Neural cell (in vitro differentiated cells): ENCODE results near the gene NEIL1. TPM values are rescaled to one million over a fixed set of nuclear protein-coding genes. Genes with fewer than 3 reads are reported as not detected.
"Not testable (repeated sequence)": the region's sequence is repeated elsewhere in the genome, so short reads cannot be mapped to it uniquely, and the experiment has no call there.

ENCODE experiments used
- H2AFZ ChIP-seq: fragments of 200-600, 300-800 bp; sonication (generic), shearing (Covaris generic); 2 replicates; pipeline ENCODE4 v1.6.0; 2014; ENCODE audit warnings: low read depth, mild to moderate bottlenecking, antibody characterized with exemption, low read length, moderate library complexity
- H3F3A ChIP-seq: fragments of 200-600 bp; shearing (Covaris generic); 2 replicates; pipeline ENCODE4 v1.6.1; 2016; ENCODE audit warnings: mild to moderate bottlenecking, moderate library complexity, mixed read lengths, antibody characterized with exemption, low read length; ENCODE audit not compliant: insufficient read depth, poor library complexity, severe bottlenecking
- H3K27ac ChIP-seq: fragments of 200-600, 300-800 bp; sonication (generic), shearing (Covaris generic); 2 replicates; pipeline ENCODE4 v1.5.1; 2014; ENCODE audit warnings: mild to moderate bottlenecking, low read length, moderate library complexity
- H3K27me3 ChIP-seq: fragments of 300-800, 200-600 bp; sonication (generic), shearing (Covaris generic); 2 replicates; pipeline ENCODE4 v1.6.0; 2014; ENCODE audit warnings: mild to moderate bottlenecking, low read depth, low read length, moderate library complexity; ENCODE audit not compliant: insufficient read depth
- H3K36me3 ChIP-seq: fragments of 300-800, 200-600 bp; sonication (generic), shearing (Covaris generic); 2 replicates; pipeline ENCODE4 v1.5.1; 2014; ENCODE audit warnings: mild to moderate bottlenecking, antibody characterized with exemption, low read length, moderate library complexity; ENCODE audit not compliant: insufficient read depth
- H3K4me2 ChIP-seq: fragments of 300-800, 200-600 bp; sonication (generic), shearing (Covaris generic); 2 replicates; pipeline ENCODE4 v1.6.0; 2014; ENCODE audit warnings: mild to moderate bottlenecking, low read length
- H3K4me3 ChIP-seq: fragments of 300-800, 200-600 bp; sonication (generic), shearing (Covaris generic); 2 replicates; pipeline ENCODE4 v1.5.1; 2014; ENCODE audit warnings: mild to moderate bottlenecking, low read length, moderate library complexity
- H3K79me2 ChIP-seq: fragments of 200-600 bp; shearing (Covaris generic); replicated peaks from 2 replicates; pipeline ENCODE4 v1.6.0; 2014; ENCODE audit warnings: mild to moderate bottlenecking, low read length, moderate library complexity; ENCODE audit not compliant: insufficient read depth
- H3K9ac ChIP-seq: fragments of 300-800, 200-600 bp; sonication (generic), shearing (Covaris generic); 2 replicates; pipeline ENCODE4 v1.6.1; 2016; ENCODE audit warnings: mild to moderate bottlenecking, low read length, mixed read lengths
- H3K9me2 ChIP-seq: fragments of 200-600 bp; shearing (Covaris generic); 2 replicates; pipeline ENCODE4 v1.6.1; 2016; ENCODE audit warnings: mild to moderate bottlenecking, low read length, mixed read lengths; ENCODE audit not compliant: insufficient read depth
- H3K9me3 ChIP-seq: fragments of 200-600, 300-800 bp; sonication (generic), shearing (Covaris generic); 2 replicates; pipeline ENCODE4 v1.6.1; 2016; ENCODE audit warnings: mild to moderate bottlenecking, mixed run types, low read length, moderate library complexity, mixed read lengths
- H4K20me1 ChIP-seq: fragments of 200-600 bp; shearing (Covaris generic); 2 replicates; pipeline ENCODE4 v1.6.1; 2016; ENCODE audit warnings: mild to moderate bottlenecking, mixed run types; ENCODE audit not compliant: insufficient read depth
- CTCF ChIP-seq: fragments of 450-650 bp; IDR thresholded peaks from 2 replicates; pipeline ENCODE4 v1.5.1; 2014; ENCODE audit warnings: antibody characterized with exemption, mild to moderate bottlenecking, moderate library complexity; ENCODE audit not compliant: poor library complexity, severe bottlenecking
- EP300 ChIP-seq: fragments of 450-650 bp; conservative IDR thresholded peaks from 2 replicates; pipeline ENCODE4 v1.6.1; 2014; ENCODE audit warnings: antibody characterized with exemption, mild to moderate bottlenecking, moderate library complexity; ENCODE audit not compliant: poor library complexity, severe bottlenecking
- EZH2 ChIP-seq: fragments of 200-600, 300-800 bp; shearing (Covaris generic), sonication (generic); IDR thresholded peaks from 2 replicates; pipeline ENCODE4 v1.6.1; 2014; ENCODE audit warnings: antibody characterized with exemption, low read length, borderline replicate concordance, mild to moderate bottlenecking; ENCODE audit not compliant: insufficient read depth, poor library complexity, severe bottlenecking
- MXI1 ChIP-seq: fragments of 450-650 bp; conservative IDR thresholded peaks from 2 replicates; pipeline ENCODE4 v1.6.1; 2014; ENCODE audit warnings: antibody characterized with exemption, mild to moderate bottlenecking; ENCODE audit not compliant: poor library complexity, severe bottlenecking
- RAD21 ChIP-seq: fragments of 450-650 bp; conservative IDR thresholded peaks from 2 replicates; pipeline ENCODE4 v1.6.1; 2014; ENCODE audit warnings: antibody characterized with exemption, mild to moderate bottlenecking, moderate library complexity
- REST ChIP-seq: IDR thresholded peaks from 2 replicates; pipeline ENCODE4 v1.6.1; 2012; ENCODE audit warnings: borderline replicate concordance
- SMC3 ChIP-seq: fragments of 450-650 bp; conservative IDR thresholded peaks from 2 replicates; pipeline ENCODE4 v1.6.1; 2014; ENCODE audit warnings: antibody characterized with exemption, mild to moderate bottlenecking, moderate library complexity; ENCODE audit not compliant: poor library complexity
- TAF1 ChIP-seq: IDR thresholded peaks from 2 replicates; pipeline ENCODE4 v1.6.1; 2012; ENCODE audit warnings: low read depth
- polyA plus RNA-seq: library from polyadenylated mRNA; depleted of rRNA; stranded (reverse); fragments of >200 nt; gene quantifications from 2 replicates; pipeline ENCODE4 v1.2.3, GENCODE V29; 2014

The NEIL1 gene
- polyA plus RNA-seq, 1 donor from 2014 or later, result 18.6 TPM

GRCh38 chr15:75348034-75348561 is 1.3 kb downstream of the NEIL1 start:
- Histone ChIP-seq H4K20me1 (no peaks in the 10 kb centered on the region), H3K9ac (peak overlapping the region; percentile 62), H3K4me3 (peak overlapping the region; percentile 81), H3K79me2 (no peaks in the 10 kb centered on the region), H3K9me3 (no peaks in the 10 kb centered on the region), H3K36me3 (no peaks in the 10 kb centered on the region), H3F3A (no peaks in the 10 kb centered on the region), H3K4me2 (peak overlapping the region; percentile 68), H3K9me2 (no peaks in the 10 kb centered on the region), H3K27ac (no peak overlapping the region), H3K27me3 (peaks cover 25% of the 10 kb centered on the region), H2AFZ (peak overlapping the region; percentile 56)
- TF ChIP-seq RAD21, result no peak
- no peak for TF ChIP-seq TAF1
- TF ChIP-seq REST, result no peak
- no peak for TF ChIP-seq CTCF
- TF ChIP-seq EP300, result no peak
- no peak for TF ChIP-seq MXI1
- TF ChIP-seq EZH2, result no peak

GRCh38 chr15:75348562-75349350 is 1.9 kb downstream of the NEIL1 start:
- H3K27me3 ChIP-seq, result peaks cover 25% of the 10 kb centered on the region

GRCh38 chr15:75349351-75349669 is 2.5 kb downstream of the NEIL1 start:
- H4K20me1 ChIP-seq, H3K9me3 ChIP-seq, H3K79me2 ChIP-seq, H2AFZ ChIP-seq, H3K9ac ChIP-seq, H3K27ac ChIP-seq, H3K36me3 ChIP-seq, H3K4me2 ChIP-seq, H3K9me2 ChIP-seq, H3F3A ChIP-seq, H3K4me3 ChIP-seq: not testable (repeated sequence)
- H3K27me3 ChIP-seq, result peaks cover 25% of the 10 kb centered on the region

More at GRCh38 chr15:75348562-75349350, 1.9 kb downstream of the NEIL1 start:
- no peaks in the 10 kb centered on the region for H3K9me2 ChIP-seq
- no peaks in the 10 kb centered on the region for H3K79me2 ChIP-seq
- no peak overlapping the region for H3K27ac ChIP-seq
- TF ChIP-seq MXI1, result no peak
- TF ChIP-seq SMC3, result no peak
- no peak overlapping the region for H3K4me2 ChIP-seq
- H2AFZ ChIP-seq, result no peak overlapping the region
- no peaks in the 10 kb centered on the region for H3F3A ChIP-seq
- H3K9ac ChIP-seq, result peak overlapping the region; percentile 62
- H3K9me3 ChIP-seq, result no peaks in the 10 kb centered on the region
- no peaks in the 10 kb centered on the region for H3K36me3 ChIP-seq
- no peaks in the 10 kb centered on the region for H4K20me1 ChIP-seq
- peak overlapping the region; percentile 81 for H3K4me3 ChIP-seq
